GM21367 (cell line): Measurements from ENCODE around the gene EML6.
A peak's percentile ranks its signal among the peaks of the same experiment; 100 is the strongest.
"Not testable (repeated sequence)": the region's sequence is repeated elsewhere in the genome, so short reads cannot be mapped to it uniquely, and the experiment has no call there.

ENCODE experiments used
- ATAC-seq: cut with Tn5 transposase; IDR thresholded peaks from one replicate; pipeline ENCODE4 v1.9.1; 2021; ENCODE audit not compliant: unreplicated experiment

Gene EML6

DNA sequence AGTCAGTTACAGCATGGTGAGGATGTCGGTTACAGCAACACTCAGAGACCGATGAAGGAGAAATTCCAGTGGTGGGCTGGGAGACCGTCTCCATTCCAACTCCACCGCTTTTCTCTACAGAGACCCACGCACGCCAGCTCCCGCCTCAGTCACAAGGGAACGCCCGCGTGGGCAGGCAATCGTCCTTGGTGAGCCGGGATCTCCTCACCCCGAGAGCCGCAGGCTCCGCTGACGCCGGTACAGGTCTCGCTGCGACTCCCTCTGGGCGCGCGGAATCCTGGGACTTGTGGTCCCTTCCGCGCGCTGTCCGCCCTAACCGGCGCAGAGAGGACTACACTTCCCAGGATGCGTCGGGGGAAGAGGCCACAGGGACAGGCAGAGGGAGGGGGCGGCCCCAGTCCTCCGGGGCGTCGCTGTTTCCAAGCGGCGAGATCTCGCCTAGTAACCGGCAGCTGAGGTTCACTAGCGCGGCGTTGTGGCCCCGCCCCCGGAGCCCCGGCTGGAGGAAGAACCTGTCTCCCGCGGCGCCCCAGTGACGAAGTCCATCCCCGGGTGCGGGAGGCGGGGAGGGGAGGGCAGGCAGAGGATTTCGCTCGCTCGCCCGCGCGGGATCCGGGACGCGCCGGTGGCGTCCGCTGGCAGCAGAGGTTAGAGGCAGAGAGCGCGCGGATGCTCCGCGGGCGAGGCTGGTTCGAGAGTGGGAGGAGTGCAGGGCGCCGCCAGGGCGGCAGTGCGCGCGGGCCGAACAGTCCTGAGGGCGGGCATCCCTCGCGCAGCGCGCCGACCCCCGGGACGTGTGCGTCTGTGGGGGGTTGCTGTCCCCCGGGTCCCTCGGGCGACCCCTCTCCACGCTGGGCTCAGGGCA is at the start of gene EML6:
Gene EML6, plus strand, starts transcription at position 532 of the 865 bp plus-strand sequence. CDS start 1,400 bp downstream, outside the sequence.
- peak; percentile 99 for ATAC-seq

DNA sequence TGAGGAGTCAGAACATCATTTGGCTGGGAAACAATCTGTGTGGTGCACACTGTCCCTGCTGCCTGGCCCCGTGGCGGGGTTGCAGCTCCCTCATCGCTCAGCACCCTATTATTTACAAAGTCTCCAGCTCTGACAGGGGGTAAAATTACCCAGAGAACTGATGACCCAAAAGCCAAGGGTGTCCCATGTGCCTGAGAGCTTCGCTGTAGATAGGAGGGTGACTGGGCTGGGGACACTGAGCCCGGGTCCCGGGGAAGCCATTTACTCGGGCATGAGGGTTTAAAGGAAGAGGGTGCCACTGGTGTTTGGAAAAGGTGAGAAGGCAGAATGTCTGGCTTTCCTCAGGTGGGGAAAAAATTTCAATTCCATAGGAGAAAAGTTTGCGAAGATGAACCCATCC is 48.2 kb upstream of the EML6 start:
- no peak for ATAC-seq

- no peak for ATAC-seq
Observed at GRCh38 chr2:54675738-54676137, 47.7 kb upstream of the EML6 start.

DNA sequence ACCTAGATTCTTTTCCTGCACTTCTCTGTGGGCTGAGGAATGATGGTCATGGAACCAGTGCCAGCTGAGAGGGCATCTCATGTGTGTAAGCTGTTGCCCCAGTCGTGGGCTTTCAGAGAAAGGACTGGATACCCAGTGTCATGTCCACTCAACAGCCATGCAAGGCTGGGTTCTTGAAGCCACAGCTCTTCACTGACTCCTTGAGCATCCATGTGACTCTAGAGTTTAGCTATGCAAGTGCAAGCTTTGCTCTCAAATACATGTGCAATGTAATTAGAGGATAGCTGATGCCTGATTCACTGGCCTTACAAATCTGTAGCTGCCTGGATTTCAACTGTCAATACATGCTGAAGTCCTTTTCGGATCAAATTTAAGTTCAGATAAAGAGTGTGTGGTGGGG is 46.8 kb upstream of the EML6 start:
- no peak for ATAC-seq

- ATAC-seq: no peak
Observed at GRCh38 chr2:54677476-54678265, 45.8 kb upstream of the EML6 start.

DNA sequence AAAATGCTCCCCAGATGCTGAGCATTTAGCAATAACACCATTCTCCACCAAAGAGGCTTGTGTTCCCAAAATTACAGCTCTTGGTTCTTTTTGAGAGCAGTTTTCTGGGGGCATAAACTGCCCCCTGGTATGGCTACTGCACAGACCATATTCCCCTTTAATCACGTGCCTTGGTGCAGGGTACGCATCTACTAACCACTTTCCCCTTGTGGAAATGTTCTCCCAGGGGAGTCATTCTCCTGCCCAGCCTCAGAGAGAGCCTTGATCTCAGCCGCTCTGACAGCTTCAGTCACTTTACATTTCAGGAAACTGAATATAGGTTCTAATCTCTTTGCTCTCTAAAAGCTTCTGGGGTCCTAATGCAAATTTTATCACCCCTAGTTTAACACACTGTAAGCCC is 44.7 kb upstream of the EML6 start:
- no peak for ATAC-seq

GRCh38 chr2:54680397-54681041 is 42.9 kb upstream of the EML6 start:
- ATAC-seq: peak; percentile 59

DNA sequence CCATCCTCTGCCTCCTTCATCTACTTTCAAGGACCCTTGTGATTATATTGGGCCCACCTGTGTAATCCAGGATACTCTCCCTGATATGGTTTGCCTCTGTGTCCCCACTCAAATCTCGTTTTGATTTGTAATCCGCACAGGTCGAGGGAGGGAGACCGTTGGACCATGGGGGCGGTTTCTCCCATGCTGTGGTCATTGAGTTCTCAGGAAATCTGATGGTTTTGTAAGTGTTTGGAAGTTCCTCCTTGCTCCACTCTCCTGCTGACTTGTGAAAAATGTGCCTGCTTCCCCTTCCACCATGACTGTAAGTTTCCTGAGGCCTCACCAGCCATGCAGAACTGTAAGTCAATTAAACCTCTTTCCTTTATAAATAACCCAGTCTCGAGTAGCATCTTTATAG is 42.0 kb upstream of the EML6 start:
- ATAC-seq: no peak

DNA sequence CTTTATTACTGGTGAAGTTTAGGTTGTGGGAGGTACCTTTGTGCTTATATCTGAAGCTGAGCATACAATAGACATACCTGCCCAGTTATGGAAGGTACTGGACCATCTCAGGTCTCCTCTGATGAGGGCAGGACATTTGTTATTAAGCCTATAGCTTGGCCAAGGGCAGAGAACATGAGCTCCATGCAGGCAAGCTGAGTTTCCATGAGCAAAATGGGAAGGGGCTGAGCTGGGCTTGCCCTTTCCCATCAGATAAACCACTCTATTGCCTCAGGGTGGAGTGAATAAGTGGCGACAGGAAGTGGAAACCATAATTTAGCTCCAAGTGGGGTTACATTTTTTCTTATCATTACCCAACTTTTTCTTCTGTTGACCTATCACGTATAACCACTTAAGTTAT is 39.9 kb upstream of the EML6 start:
- ATAC-seq: no peak

- ATAC-seq: no peak
Observed at GRCh38 chr2:54685263-54685775, 38.1 kb upstream of the EML6 start.

DNA sequence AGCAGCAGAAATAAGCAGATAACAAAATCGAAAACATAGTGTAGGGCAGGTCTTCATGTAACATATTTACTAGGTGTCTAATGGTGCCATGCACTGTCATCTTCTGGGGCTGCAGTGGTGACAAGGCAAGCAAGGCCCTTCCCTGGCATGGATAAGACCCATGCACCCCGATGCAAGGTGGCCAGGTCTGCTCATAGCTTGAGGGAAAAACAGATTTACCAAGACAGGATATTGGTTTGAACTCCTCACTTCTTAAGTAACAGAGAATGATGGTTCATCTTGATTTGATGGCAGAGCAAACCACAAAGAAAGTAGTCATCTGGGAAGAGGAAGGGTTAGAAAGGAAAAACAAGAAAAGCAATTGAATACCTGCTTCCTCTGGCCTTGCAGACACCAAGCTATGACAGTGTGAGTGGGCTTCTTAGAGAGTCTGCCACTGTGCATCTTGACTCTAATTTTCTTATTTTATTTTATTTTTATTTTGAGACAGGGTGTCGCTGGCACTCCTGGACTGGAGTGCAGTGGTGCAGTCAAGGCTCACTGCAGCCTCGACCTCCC is 35.8 kb upstream of the EML6 start:
- no peak for ATAC-seq

- no peak for ATAC-seq
Observed at GRCh38 chr2:54691445-54692135, 31.9 kb upstream of the EML6 start.

DNA sequence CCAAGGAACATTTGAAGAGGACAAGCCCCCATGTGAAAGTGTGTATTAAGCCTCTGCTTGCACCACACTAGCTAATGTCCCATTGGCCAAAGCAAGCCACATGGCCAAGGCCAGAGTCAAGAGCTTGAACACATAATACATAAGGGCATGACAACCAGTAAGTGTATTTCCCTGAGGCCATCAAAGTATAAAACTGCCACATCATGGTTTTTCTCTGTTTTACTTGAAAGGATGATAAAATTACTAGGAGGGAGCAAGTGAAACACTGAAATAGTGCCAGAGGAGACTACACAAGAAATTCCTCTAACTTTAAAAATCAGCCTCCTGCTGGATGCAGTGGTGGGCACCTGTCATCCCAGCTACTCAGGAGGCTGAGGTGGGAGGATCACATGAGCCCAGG is 30.9 kb upstream of the EML6 start:
- ATAC-seq: no peak

DNA sequence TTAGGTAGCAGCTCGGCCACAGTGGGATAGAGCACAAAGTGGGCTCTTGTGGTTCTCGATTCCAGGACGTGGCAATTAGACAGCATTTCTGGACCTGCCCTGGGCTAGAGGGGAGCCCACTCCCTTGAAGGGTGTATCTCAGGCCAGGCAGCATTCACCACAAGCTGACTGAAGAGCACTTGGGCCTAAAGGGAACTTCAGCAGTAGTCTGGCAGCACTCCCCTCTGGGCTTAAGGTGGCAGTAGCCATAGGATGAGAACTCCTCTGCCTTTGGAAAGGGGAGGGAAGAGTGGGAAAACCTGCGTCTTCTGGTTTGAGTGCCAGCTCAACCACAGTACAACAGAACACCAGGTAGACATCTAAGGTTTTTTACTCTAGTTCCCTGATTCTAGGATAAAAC is 28.1 kb upstream of the EML6 start:
- ATAC-seq: no peak

GRCh38 chr2:54697934-54698333 is 25.5 kb upstream of the EML6 start:
- no peak for ATAC-seq

DNA sequence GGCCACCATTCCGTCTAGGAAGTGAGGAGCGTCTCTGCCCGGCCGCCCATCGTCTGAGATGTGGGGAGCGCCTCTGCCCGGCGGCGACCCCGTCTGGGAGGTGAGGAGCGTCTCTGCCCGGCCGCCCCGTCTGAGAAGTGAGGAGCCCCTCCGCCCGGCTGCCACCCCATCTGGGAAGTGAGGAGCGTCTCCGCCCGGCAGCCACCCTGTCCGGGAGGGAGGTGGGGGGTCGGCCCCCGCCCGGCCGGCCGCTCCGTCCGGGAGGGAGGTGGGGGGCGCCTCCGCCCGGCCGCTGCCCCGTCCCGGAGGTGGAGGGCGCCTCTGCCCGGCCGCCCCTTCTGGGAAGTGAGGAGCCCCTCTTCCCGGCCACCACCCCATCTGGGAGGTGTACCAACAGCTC is 24.5 kb upstream of the EML6 start:
- not testable (repeated sequence) for ATAC-seq

GRCh38 chr2:54699665-54700064 is 23.8 kb upstream of the EML6 start:
- ATAC-seq: no peak

GRCh38 chr2:54701029-54701428 is 22.4 kb upstream of the EML6 start:
- ATAC-seq: no peak

DNA sequence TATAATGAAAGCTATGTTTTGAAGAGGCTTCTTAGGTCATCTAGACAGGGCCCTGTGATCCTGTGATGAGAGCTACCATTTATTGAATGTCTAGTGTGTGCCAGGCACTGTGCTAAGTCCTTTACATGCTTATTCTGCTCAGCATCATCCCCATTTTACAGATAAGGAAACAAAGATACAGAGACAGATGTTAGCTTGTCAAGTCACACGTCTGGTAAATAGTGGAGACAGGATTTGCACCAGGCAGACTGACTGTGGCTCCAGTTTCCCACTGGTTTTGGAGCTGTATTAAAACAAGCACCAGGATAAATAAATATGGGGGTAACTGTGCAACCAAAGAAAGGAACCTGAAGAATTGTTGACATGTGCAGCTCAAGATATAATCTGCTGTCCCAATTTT is 19.2 kb upstream of the EML6 start:
- no peak for ATAC-seq
